ENCODE results near the gene RTP3.

RTP3 gene

DNA sequence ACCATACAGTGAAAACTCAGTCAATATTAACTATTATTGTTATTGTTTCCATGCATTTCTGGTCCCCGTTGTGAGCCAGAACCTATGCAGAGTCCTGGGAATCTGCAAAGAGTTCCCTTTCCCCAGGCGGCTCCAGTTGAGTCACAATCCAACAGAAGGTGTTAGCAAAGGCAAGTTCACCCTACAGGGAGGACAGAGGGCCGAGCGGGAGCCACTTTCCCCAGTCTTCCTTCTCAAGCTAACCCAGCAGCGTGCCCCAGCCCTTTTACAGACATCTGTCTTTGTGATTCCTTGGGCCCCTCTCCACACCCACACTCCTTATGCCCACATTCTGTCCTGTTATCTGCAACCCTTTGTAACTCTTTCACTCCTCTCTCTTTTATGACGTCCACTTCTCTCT lies 20.0 kb upstream of the RTP3 start:
- no peaks in the 10 kb centered on the region for H3K4me1 ChIP-seq (ENCODE audit: low read length)
- no peak for TF ChIP-seq EZH2 (optimal IDR thresholded peaks at IDR 0.05; ENCODE audit: low read depth, low read length)
- TF ChIP-seq, protein P1, sequence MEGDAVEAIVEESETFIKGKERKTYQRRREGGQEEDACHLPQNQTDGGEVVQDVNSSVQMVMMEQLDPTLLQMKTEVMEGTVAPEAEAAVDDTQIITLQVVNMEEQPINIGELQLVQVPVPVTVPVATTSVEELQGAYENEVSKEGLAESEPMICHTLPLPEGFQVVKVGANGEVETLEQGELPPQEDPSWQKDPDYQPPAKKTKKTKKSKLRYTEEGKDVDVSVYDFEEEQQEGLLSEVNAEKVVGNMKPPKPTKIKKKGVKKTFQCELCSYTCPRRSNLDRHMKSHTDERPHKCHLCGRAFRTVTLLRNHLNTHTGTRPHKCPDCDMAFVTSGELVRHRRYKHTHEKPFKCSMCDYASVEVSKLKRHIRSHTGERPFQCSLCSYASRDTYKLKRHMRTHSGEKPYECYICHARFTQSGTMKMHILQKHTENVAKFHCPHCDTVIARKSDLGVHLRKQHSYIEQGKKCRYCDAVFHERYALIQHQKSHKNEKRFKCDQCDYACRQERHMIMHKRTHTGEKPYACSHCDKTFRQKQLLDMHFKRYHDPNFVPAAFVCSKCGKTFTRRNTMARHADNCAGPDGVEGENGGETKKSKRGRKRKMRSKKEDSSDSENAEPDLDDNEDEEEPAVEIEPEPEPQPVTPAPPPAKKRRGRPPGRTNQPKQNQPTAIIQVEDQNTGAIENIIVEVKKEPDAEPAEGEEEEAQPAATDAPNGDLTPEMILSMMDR (IDR thresholded peaks at IDR 0.05; ENCODE audit: low read length): no peak
- TF ChIP-seq EZH2phosphoT487 (IDR thresholded peaks at IDR 0.05; ENCODE audit: low read length): no peak
- no peak overlapping the region for H3K27ac ChIP-seq (ENCODE audit: low read length)
- no peaks in the 10 kb centered on the region for H3K9me3 ChIP-seq (replicated peaks; ENCODE audit: insufficient read depth, low read length)
- no peaks in the 10 kb centered on the region for H3F3A ChIP-seq (ENCODE audit: insufficient read depth, low read length)
- no peaks in the 10 kb centered on the region for H3K79me2 ChIP-seq (ENCODE audit: low read length)
- H3K4me2 ChIP-seq (ENCODE audit: low read depth, low read length): no peak overlapping the region
- no peak overlapping the region for H3K9ac ChIP-seq (ENCODE audit: low read length)
- H3K9me2 ChIP-seq (replicated peaks; ENCODE audit: insufficient read depth, low read length): no peaks in the 10 kb centered on the region
- H3K27me3 ChIP-seq (replicated peaks; ENCODE audit: insufficient read depth, low read length): no peaks in the 10 kb centered on the region
- H3K4me3 ChIP-seq (ENCODE audit: low read length): no peak overlapping the region
- H4K20me1 ChIP-seq (ENCODE audit: insufficient read depth, low read length): no peaks in the 10 kb centered on the region
- H3K36me3 ChIP-seq (replicated peaks; ENCODE audit: insufficient read depth, low read length): no peaks in the 10 kb centered on the region
- no peak for DNase-seq
- H2AFZ ChIP-seq (ENCODE audit: low read length): no peak overlapping the region

DNA sequence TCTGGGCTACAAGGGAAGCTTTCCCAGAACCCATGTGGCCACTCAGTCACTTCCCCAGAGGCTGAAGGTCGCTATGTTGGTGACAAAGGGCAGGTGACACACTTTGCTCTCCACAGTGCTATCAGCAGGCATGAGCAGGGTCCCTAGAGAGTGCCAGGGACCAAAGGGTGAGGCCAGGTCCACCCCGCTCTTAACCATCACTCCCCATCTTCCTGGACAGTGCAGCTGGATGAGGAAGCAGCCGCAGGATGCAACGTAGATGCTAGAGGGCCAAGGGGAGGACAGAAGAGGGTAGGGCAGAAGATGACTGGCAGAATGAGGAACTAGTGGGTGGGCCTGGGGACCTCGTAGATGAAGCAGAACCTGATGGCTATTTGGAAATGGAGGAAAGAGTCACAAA lies 19.4 kb upstream of the RTP3 start:
- no peaks in the 10 kb centered on the region for H3K79me2 ChIP-seq (ENCODE audit: low read length)
- no peaks in the 10 kb centered on the region for H3F3A ChIP-seq (ENCODE audit: insufficient read depth, low read length)
- H3K4me1 ChIP-seq (ENCODE audit: low read length): no peaks in the 10 kb centered on the region
- H3K36me3 ChIP-seq (replicated peaks; ENCODE audit: insufficient read depth, low read length): no peaks in the 10 kb centered on the region
- H4K20me1 ChIP-seq (ENCODE audit: insufficient read depth, low read length): no peaks in the 10 kb centered on the region
- no peak overlapping the region for H3K27ac ChIP-seq (ENCODE audit: low read length)
- TF ChIP-seq EZH2 (optimal IDR thresholded peaks at IDR 0.05; ENCODE audit: low read depth, low read length) (no peak), EZH2phosphoT487 (IDR thresholded peaks at IDR 0.05; ENCODE audit: low read length) (no peak)
- TF ChIP-seq, protein P1 (IDR thresholded peaks at IDR 0.05; ENCODE audit: low read length): no peak
- no peak overlapping the region for H3K4me2 ChIP-seq (ENCODE audit: low read depth, low read length)
- no peak overlapping the region for H2AFZ ChIP-seq (ENCODE audit: low read length)
- no peak overlapping the region for H3K4me3 ChIP-seq (ENCODE audit: low read length)
- H3K27me3 ChIP-seq (replicated peaks; ENCODE audit: insufficient read depth, low read length): no peaks in the 10 kb centered on the region
- no peaks in the 10 kb centered on the region for H3K9me2 ChIP-seq (replicated peaks; ENCODE audit: insufficient read depth, low read length)
- H3K9ac ChIP-seq (ENCODE audit: low read length): no peak overlapping the region
- no peak for DNase-seq
- no peaks in the 10 kb centered on the region for H3K9me3 ChIP-seq (replicated peaks; ENCODE audit: insufficient read depth, low read length)

DNA sequence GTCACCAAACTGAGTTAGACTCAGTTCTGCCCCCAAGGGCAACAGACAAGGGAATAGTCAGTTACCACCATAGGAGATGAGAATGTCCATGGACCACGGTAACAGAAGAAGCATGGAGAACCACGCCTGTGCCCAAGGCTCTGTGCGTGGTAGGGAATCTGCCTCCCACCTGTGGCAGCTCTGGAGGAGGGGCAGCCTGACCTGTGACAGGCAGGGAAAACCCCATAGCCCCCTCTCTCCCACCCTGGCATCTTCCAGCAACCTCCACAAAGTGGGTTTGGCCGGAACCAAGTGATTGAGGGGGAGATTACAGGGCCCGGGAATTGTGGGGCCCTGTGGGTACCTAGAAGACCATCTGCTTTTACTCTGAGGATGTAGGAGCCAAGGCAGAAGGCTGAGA lies 18.8 kb upstream of the RTP3 start:
- H3K27ac ChIP-seq (ENCODE audit: low read length): no peak overlapping the region
- H3K9ac ChIP-seq (ENCODE audit: low read length): no peak overlapping the region
- H3K4me1 ChIP-seq (ENCODE audit: low read length): no peaks in the 10 kb centered on the region
- no peak overlapping the region for H2AFZ ChIP-seq (ENCODE audit: low read length)
- H3K4me2 ChIP-seq (ENCODE audit: low read depth, low read length): no peak overlapping the region
- no peaks in the 10 kb centered on the region for H3K79me2 ChIP-seq (ENCODE audit: low read length)
- H4K20me1 ChIP-seq (ENCODE audit: insufficient read depth, low read length): no peaks in the 10 kb centered on the region
- H3K4me3 ChIP-seq (ENCODE audit: low read length): no peak overlapping the region
- TF ChIP-seq, protein P1 (IDR thresholded peaks at IDR 0.05; ENCODE audit: low read length): no peak
- TF ChIP-seq EZH2 (optimal IDR thresholded peaks at IDR 0.05; ENCODE audit: low read depth, low read length) (no peak), EZH2phosphoT487 (IDR thresholded peaks at IDR 0.05; ENCODE audit: low read length) (no peak)
- no peaks in the 10 kb centered on the region for H3K27me3 ChIP-seq (replicated peaks; ENCODE audit: insufficient read depth, low read length)
- H3K36me3 ChIP-seq (replicated peaks; ENCODE audit: insufficient read depth, low read length): no peaks in the 10 kb centered on the region
- H3F3A ChIP-seq (ENCODE audit: insufficient read depth, low read length): no peaks in the 10 kb centered on the region
- no peaks in the 10 kb centered on the region for H3K9me2 ChIP-seq (replicated peaks; ENCODE audit: insufficient read depth, low read length)
- no peak for DNase-seq
- no peaks in the 10 kb centered on the region for H3K9me3 ChIP-seq (replicated peaks; ENCODE audit: insufficient read depth, low read length)

Measured in MM.1S (cell line).